ENCODE results near the gene MAN1A1.

MAN1A1 gene

GRCh38 chr6:119226089-119226488 lies 123.5 kb downstream of the MAN1A1 start:
- no peak for DNase-seq

GRCh38 chr6:119224095-119224701 lies 125.4 kb downstream of the MAN1A1 start:
- no peak for DNase-seq

GRCh38 chr6:119220452-119220851 lies 129.1 kb downstream of the MAN1A1 start:
- no peak for DNase-seq

- DNase-seq: no peak
These were observed 131.0 kb downstream of the MAN1A1 start for GRCh38 chr6:119218548-119218947.

GRCh38 chr6:119215885-119216590 lies 133.5 kb downstream of the MAN1A1 start:
- DNase-seq: peak; percentile 7

GRCh38 chr6:119215309-119215708 lies 134.3 kb downstream of the MAN1A1 start:
- DNase-seq: no peak

- DNase-seq: no peak
These were observed 139.0 kb downstream of the MAN1A1 start for GRCh38 chr6:119210596-119210995.

- DNase-seq: no peak
These were observed 139.9 kb downstream of the MAN1A1 start for GRCh38 chr6:119209452-119210205.

GRCh38 chr6:119207971-119208725 lies 141.4 kb downstream of the MAN1A1 start:
- no peak for DNase-seq

- no peak for DNase-seq
These were observed 142.2 kb downstream of the MAN1A1 start for GRCh38 chr6:119207327-119207726.

- DNase-seq: no peak
These were observed 143.5 kb downstream of the MAN1A1 start for GRCh38 chr6:119205911-119206618.

GRCh38 chr6:119204719-119205118 lies 144.8 kb downstream of the MAN1A1 start:
- no peak for DNase-seq

GRCh38 chr6:119201480-119201879 lies 148.1 kb downstream of the MAN1A1 start:
- DNase-seq: no peak

GRCh38 chr6:119200512-119201175 lies 148.9 kb downstream of the MAN1A1 start:
- DNase-seq: no peak

GRCh38 chr6:119197271-119197670 lies 152.3 kb downstream of the MAN1A1 start:
- DNase-seq: no peak

- peak; percentile 90 for DNase-seq
These were observed 152.8 kb downstream of the MAN1A1 start for GRCh38 chr6:119196715-119197114.

- no peak for DNase-seq
These were observed 153.7 kb downstream of the MAN1A1 start for GRCh38 chr6:119195848-119196247.

GRCh38 chr6:119195204-119195603 lies 154.4 kb downstream of the MAN1A1 start:
- no peak for DNase-seq

GRCh38 chr6:119193707-119194106 lies 155.9 kb downstream of the MAN1A1 start:
- no peak for DNase-seq

GRCh38 chr6:119192200-119192599 lies 157.4 kb downstream of the MAN1A1 start:
- DNase-seq: no peak

GRCh38 chr6:119190176-119190575 lies 159.4 kb downstream of the MAN1A1 start:
- DNase-seq: no peak

GRCh38 chr6:119189498-119189897 lies 160.1 kb downstream of the MAN1A1 start:
- DNase-seq: no peak

Measured in NCI-H82 (cell line).